ENCODE data around the gene GLUD1.
"Not testable (repeated sequence)": the region's sequence is repeated elsewhere in the genome, so short reads cannot be mapped to it uniquely, and the experiment has no call there.

Gene GLUD1

DNA sequence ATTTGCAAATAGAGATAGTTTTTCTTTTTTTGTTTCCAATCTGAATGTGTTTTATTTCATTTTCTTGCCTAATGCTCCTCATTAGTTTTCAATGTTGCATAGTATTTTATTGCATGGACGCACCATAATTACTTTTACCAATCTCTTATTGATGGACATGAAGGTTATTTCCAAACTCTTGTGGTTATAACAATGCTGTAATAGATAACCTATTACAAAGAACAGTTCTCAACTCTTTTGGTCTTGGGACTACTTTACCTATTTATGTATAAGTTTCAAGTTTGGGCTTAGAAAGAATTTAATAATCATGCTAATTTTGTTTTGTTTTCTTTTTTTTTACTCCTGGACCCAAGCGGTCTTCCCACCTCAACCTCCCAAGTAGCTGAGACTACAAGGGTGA is 7.4 kb upstream of the GLUD1 start:
- H3K36me3 Mint-ChIP-seq (ENCODE audit: low read depth): peaks cover 38% of the 10 kb centered on the region
- H3K4me3 Mint-ChIP-seq: no peak overlapping the region
- peaks cover 7% of the 10 kb centered on the region for H3K4me1 Mint-ChIP-seq (ENCODE audit: low read depth)
- no peak overlapping the region for H3K27ac Mint-ChIP-seq
- H3K9me3 Mint-ChIP-seq: no peaks in the 10 kb centered on the region
- no peaks in the 10 kb centered on the region for H3K27me3 Mint-ChIP-seq (ENCODE audit: low read depth)

DNA sequence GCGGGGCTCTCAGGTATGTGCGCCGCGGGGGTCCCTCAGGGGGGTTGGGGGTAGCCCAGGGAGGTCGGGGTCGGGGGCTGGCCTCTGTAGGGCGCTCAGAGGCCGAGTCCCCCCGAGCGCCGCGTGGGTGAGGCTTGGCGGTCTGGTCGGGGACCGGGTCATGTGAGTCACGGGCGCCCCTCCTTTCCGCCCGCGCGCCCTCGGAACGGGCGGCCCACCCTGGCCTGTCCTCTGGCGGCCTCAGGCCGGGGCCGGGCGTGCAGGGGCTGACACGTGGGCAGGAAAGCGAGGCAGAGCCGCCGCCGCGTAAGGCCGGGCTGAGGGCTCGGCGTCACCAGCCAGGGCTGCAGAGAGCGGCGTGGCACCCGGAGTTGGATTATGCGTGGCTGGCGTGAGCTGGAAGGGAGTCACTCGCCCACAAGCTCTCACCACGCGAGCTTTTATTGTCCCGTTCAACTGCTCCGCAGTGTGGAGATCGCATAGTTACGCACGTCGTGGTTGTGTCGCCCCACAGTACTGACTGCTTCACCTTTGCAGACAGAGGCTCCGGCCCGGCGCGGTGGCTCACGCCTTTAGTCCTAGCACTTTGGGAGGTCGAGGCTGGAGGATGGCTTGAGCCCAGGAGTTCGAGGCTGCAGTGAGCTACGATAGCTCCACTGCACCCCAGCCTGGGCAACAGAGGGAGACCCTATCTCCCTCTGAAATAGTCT is 748 bp upstream of the GLUD1 start:
- Mint-ChIP-seq H3K4me1 (ENCODE audit: low read depth) (peaks cover 40% of the 10 kb centered on the region), H3K4me3 (peak overlapping the region; percentile 81), H3K27me3 (ENCODE audit: low read depth) (no peaks in the 10 kb centered on the region), H3K9me3 (no peaks in the 10 kb centered on the region), H3K27ac (peak overlapping the region; percentile 89), H3K36me3 (ENCODE audit: low read depth) (peaks cover 28% of the 10 kb centered on the region)

DNA sequence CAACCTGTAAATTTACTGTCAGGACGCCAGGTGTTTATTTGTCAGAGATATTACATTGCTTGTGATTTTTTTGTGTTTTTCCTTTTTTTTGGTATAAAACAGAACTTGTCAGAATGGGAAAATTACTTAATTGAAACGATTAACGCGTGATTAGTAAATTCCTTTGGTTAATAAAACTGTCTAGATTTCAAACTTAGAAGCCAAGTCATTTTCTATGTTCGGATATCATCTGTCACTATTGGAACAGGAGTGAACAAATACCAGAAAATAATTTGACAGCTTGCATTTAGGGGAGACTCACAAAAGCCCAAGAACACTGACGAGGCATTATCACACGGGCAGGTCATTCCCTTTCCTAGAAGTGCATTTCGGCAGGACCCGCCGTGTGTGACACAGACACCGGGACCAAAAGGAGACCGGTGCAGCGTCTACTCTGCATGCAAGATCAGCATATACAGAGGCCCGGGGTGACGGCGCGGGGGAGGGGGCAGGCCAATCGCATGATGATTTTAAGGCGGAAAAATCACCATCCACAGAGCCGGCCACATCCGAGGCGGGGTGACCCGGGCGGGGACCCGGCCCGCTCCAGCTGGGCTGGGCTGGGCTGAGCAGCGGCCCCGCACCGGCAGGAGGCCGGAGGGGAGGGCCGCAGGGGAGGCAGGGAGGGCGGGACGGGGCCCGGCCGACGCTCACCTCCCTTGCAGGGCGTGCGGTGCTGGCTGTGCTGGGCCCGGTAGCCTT is 841 bp downstream of the GLUD1 start:
- Mint-ChIP-seq H3K4me1 (ENCODE audit: low read depth) (peaks cover 47% of the 10 kb centered on the region), H3K9me3 (no peaks in the 10 kb centered on the region)

DNA sequence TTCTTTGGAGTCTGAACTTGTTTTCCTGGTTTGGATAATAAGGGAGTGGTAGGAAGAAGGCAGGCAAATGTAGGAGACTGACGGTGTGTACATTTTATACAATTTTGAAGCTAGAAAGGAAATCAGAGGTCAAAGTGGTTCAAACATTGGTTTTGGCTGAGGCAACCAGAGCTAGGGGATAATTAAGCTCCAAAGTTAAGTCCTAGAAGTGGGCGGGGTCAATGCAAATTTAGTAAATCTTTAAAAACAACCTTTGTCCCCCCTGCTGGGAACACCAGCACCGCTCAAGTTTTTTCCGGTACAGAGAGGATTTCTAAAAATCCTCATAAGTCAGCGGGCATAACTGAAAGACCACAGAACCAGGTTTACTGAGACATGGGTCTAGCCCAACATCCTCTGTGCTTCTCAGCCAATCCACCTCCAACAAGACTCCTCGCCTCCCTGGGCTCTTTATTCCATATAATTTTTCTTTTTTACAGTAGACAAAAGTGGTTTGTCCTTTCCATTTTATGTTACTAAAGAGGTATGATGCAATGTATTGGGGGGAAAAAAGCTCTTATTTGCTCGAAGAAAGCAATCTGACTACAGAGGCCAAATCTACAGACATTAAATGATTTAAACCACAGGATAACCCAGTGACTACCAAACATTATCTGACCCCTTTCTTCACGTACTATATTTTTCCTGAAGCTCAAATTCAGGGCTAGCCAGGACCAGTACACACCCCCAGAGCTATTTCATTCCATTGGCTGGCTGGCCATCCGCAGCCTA is 1.6 kb downstream of the GLUD1 start:
- Mint-ChIP-seq H3K4me1 (ENCODE audit: low read depth) (peaks cover 50% of the 10 kb centered on the region), H3K36me3 (ENCODE audit: low read depth) (peaks cover 31% of the 10 kb centered on the region), H3K27me3 (ENCODE audit: low read depth) (no peaks in the 10 kb centered on the region), H3K27ac (peak overlapping the region; percentile 95), H3K4me3 (peak overlapping the region; percentile 92), H3K9me3 (no peaks in the 10 kb centered on the region)

More for the DNA sequence above, 841 bp downstream of the GLUD1 start:
- Mint-ChIP-seq H3K4me3 (peak overlapping the region; percentile 92), H3K27ac (peak overlapping the region; percentile 96), H3K27me3 (ENCODE audit: low read depth) (no peaks in the 10 kb centered on the region), H3K36me3 (ENCODE audit: low read depth) (peaks cover 29% of the 10 kb centered on the region)

DNA sequence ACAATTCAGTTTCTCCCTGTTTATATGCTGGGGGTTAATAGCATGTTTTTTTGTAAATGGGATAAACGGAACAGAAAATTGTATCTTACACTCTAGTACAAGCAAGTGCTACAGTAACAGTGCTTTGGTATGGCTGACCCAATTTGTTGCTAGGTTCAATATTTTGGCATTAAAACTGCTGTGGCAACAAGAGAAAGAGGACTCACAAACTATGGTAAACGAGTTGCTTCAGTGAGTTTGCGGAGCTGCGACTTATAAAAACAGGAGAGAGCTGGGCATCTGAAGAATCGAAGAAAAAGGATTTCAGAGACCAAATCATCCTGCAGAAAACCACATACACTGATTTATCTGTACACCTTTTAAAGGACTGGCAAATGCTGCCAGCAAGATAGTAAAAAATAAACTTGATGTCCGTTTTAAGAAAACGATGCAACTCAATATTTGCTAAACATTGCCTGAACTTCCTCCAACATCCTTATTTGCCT is 2.2 kb downstream of the GLUD1 start:
- H3K36me3 Mint-ChIP-seq (ENCODE audit: low read depth): peaks cover 31% of the 10 kb centered on the region
- H3K27ac Mint-ChIP-seq: peak overlapping the region; percentile 95
- peak overlapping the region; percentile 92 for H3K4me3 Mint-ChIP-seq
- H3K4me1 Mint-ChIP-seq (ENCODE audit: low read depth): peaks cover 49% of the 10 kb centered on the region
- no peaks in the 10 kb centered on the region for H3K9me3 Mint-ChIP-seq
- no peaks in the 10 kb centered on the region for H3K27me3 Mint-ChIP-seq (ENCODE audit: low read depth)

DNA sequence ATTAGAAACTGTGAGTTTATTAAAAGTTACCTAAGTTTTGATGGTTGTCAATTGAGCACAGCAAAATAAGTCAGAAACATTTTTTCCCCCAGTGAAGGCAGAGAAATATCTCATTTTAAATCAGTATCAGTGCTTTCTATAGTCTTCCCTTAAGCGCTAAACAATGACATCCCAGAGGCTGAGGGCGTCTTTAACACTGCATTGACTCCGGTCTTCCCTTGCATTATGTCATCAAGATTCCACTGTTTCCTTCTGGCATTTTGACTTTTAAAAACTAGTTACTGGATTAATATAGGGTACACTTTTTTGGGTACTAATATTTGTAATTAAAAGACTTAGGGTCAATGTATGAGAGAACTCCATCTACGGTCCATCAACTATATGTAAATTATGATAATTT is 3.9 kb downstream of the GLUD1 start:
- peaks cover 55% of the 10 kb centered on the region for H3K4me1 Mint-ChIP-seq (ENCODE audit: low read depth)
- H3K36me3 Mint-ChIP-seq (ENCODE audit: low read depth): peaks cover 34% of the 10 kb centered on the region
- H3K4me3 Mint-ChIP-seq: no peak overlapping the region
- H3K9me3 Mint-ChIP-seq: no peaks in the 10 kb centered on the region
- H3K27me3 Mint-ChIP-seq (ENCODE audit: low read depth): no peaks in the 10 kb centered on the region
- H3K27ac Mint-ChIP-seq: no peak overlapping the region

DNA sequence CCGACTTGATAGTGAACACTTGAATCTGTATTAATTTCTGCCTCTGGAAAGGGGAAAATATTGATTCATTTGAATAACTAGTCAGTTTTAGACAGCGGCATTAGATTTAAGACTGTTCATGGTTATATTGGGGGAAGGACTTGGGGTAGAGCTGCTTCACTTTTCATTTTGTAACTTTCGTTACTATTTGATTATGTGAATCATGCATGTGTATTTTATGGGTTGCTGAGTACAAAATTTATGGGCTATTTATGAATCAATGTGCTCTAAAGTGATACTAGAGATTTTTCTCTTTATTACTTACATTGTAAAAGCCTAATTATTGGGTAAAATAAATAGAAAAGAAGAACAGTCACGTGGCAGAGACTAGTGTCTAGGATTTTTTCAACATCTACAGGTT is 4.9 kb downstream of the GLUD1 start:
- Mint-ChIP-seq H3K27ac (no peak overlapping the region), H3K4me3 (no peak overlapping the region), H3K4me1 (ENCODE audit: low read depth) (peaks cover 58% of the 10 kb centered on the region), H3K36me3 (ENCODE audit: low read depth) (peaks cover 37% of the 10 kb centered on the region), H3K27me3 (ENCODE audit: low read depth) (no peaks in the 10 kb centered on the region), H3K9me3 (no peaks in the 10 kb centered on the region)

DNA sequence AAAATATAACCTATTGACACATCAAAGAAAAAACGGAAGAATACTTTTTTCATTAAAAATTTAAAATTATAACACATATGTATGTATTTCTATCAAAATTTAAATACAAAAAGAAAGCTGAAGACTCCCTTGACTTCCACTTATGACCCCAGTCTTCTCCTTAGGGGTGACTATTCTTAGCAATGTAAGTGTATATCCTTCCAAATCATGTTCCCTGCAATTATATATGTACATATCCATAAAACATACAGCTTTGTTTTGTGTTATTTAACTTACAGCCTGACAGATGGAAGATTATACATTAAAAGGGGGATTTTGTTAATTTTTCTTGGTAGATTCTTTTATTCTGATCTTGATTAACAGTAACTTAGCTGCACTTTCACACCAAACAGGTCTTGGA is 9.1 kb downstream of the GLUD1 start:
- peaks cover 30% of the 10 kb centered on the region for H3K36me3 Mint-ChIP-seq (ENCODE audit: low read depth)
- H3K4me3 Mint-ChIP-seq: no peak overlapping the region
- no peaks in the 10 kb centered on the region for H3K27me3 Mint-ChIP-seq (ENCODE audit: low read depth)
- no peak overlapping the region for H3K27ac Mint-ChIP-seq
- peaks cover 52% of the 10 kb centered on the region for H3K4me1 Mint-ChIP-seq (ENCODE audit: low read depth)
- no peaks in the 10 kb centered on the region for H3K9me3 Mint-ChIP-seq

DNA sequence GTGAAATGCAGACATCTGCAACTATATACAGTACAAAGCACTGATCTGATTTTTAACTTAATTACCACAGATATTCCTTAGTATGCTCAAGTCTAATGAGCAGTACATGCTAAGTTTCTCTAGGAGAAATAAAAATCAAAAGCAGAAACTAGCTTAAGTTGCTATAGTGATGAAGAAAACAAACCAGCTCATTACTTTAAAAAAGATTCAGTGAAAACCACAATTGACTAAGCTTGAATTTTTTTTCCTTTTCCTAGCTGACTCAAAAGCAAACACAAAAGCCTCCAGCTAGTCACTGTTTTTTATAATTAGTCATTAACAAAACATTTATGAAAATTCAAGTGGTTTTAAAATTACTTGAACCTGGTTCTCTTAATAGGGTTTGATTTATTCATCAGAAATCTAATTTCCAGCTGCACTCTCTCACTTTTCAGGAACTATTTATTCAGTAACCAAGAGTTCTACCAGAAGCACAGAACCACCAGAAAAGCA is 10.3 kb downstream of the GLUD1 start:
- not testable (repeated sequence) for H3K4me3 Mint-ChIP-seq; H3K9me3 Mint-ChIP-seq; H3K27me3 Mint-ChIP-seq (ENCODE audit: low read depth)
- peaks cover 20% of the 10 kb centered on the region for H3K36me3 Mint-ChIP-seq (ENCODE audit: low read depth)
- H3K27ac Mint-ChIP-seq: peak overlapping the region; percentile 86
- H3K4me1 Mint-ChIP-seq (ENCODE audit: low read depth): peaks cover 42% of the 10 kb centered on the region

DNA sequence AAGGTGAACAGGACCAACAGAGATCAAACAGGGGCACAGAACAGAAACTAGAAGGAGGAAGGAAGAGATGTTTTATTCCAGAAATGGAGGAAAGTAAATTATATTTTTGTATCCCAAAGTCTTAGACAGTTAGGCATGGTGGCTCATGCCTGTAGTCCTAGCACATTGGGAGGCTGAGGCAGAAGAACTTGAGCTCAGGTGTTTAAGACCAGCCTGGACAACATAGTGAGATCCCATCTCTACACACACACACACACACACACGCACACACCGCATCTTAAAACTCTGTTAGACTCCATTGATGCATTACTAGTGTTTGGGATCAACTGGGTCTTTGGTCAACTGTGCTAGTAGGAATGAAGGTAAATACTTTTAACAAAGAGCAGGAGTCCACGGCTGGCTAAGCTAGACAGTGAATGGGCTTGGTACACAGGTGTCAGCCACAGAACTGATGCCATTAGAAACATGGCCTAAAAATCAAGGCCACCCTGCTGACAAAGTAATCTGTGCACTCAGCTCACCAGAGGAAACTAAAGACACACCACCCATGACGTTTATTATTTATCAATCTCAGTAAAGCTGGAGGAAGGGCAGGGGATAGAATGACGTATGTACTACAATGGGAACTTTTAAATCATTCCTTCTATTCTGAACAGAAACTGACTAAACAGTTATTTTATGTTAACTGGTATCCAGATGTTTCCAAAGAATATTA is 10.9 kb downstream of the GLUD1 start:
- not testable (repeated sequence) for H3K4me3 Mint-ChIP-seq; H3K9me3 Mint-ChIP-seq; H3K27me3 Mint-ChIP-seq (ENCODE audit: low read depth)
- Mint-ChIP-seq H3K4me1 (ENCODE audit: low read depth) (peaks cover 41% of the 10 kb centered on the region), H3K27ac (peak overlapping the region; percentile 86), H3K36me3 (ENCODE audit: low read depth) (peaks cover 19% of the 10 kb centered on the region)

DNA sequence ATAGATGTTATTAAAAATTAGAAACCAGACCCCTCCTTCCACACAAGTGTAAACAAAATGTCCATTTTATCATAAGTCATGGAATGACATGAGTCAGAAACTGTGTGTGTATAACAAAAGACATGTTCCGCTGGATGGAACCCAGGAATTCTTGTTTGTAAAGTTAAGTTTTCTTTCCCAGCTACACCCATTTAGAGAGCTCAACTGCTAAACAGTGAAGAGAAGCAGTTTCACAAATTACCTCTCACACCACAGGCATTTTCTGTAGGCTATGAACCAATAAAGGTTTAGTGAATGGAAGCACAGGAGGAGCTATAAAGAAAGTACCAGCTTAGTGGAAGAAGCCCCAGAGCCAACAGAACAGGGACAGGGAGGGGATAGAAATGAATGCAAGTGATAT is 12.4 kb downstream of the GLUD1 start:
- not testable (repeated sequence) for H3K27me3 Mint-ChIP-seq (ENCODE audit: low read depth); H3K4me3 Mint-ChIP-seq; H3K9me3 Mint-ChIP-seq
- Mint-ChIP-seq H3K4me1 (ENCODE audit: low read depth) (peaks cover 39% of the 10 kb centered on the region), H3K27ac (peak overlapping the region; percentile 71), H3K36me3 (ENCODE audit: low read depth) (peaks cover 14% of the 10 kb centered on the region)

DNA sequence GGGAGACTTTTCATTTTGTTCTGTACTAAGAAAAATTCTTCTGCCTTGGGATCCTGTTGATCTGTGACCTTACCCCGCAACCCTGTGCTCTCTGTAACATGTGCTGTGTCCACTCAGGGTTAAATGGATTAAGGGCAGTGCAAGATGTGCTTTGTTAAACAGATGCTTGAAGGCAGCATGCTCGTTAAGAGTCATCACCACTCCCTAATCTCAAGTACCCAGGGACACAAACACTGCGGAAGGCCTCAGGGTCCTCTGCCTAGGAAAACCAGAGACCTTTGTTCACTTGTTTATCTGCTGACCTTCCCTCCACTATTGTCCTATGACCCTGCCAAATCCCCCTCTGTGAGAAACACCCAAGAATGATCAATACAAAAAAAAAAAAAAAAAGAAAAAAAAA is 13.1 kb downstream of the GLUD1 start:
- not testable (repeated sequence) for H3K4me3 Mint-ChIP-seq; H3K9me3 Mint-ChIP-seq; H3K27ac Mint-ChIP-seq; H3K27me3 Mint-ChIP-seq (ENCODE audit: low read depth)
- H3K4me1 Mint-ChIP-seq (ENCODE audit: low read depth): peaks cover 38% of the 10 kb centered on the region
- H3K36me3 Mint-ChIP-seq (ENCODE audit: low read depth): peaks cover 11% of the 10 kb centered on the region

DNA sequence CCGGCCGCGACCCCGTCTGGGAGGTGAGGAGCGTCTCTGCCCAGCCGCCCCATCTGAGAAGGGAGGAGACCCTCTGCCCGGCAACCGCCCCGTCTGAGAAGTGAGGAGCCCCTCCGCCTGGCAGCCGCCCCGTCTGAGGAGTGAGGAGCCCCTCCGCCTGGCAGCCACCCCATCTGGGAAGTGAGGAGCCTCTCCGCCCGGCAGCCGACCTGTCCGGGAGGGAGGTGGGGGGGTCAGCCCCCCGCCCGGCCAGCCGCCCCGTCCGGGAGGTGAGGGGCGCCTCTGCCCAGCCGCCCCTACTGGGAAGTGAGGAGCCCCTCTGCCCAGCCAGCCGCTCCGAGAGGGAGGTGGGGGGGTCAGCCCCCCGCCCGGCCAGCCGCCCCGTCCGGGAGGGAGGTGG is 14.0 kb downstream of the GLUD1 start:
- H3K9me3 Mint-ChIP-seq; H3K27ac Mint-ChIP-seq; H3K36me3 Mint-ChIP-seq (ENCODE audit: low read depth); H3K4me3 Mint-ChIP-seq; H3K27me3 Mint-ChIP-seq (ENCODE audit: low read depth): not testable (repeated sequence)
- peaks cover 36% of the 10 kb centered on the region for H3K4me1 Mint-ChIP-seq (ENCODE audit: low read depth)

All from T-helper 1 cell treated with Interleukin-12 subunit alpha and Interleukin-12 subunit beta and Interleukin-4 antibody, amounts not matched to agents 30 μg/mL and 1 μg/mL, for 36 hours (primary cell).